MM.1S (cell line): ENCODE results near the gene PSMD11.

ENCODE experiments used
- CTCF ChIP-seq: fragments of 300-600 bp; sonication (generic); IDR thresholded peaks from 2 replicates; pipeline ENCODE4 v1.5.1; 2016; ENCODE audit warnings: antibody characterized with exemption, low read length, mixed read lengths
- EZH2 ChIP-seq: fragments of 300-600 bp; sonication (generic); optimal IDR thresholded peaks from 2 replicates; pipeline ENCODE3; 2017; ENCODE audit warnings: low read depth, mild to moderate bottlenecking, antibody characterized with exemption, low read length, mixed read lengths

GRCh38 chr17:32446949-32447348 is 2.6 kb downstream of the PSMD11 start:
- TF ChIP-seq CTCF (no peak), EZH2 (no peak)
